OCI-M2 (cell line): ENCODE measurements around the gene DXO.

ENCODE experiments used
- DNase-seq: peaks from one replicate; lab custom pipeline; 2025; ENCODE audit not compliant: unreplicated experiment; lab: John Stamatoyannopoulos, UW

DXO gene

GRCh38 chr6:31958741-31959739 lies 12.9 kb downstream of the DXO start, which contains the start of the genes NELFE and SKIC2:
TSS of gene NELFE (minus strand) at chr6:31958971. CDS start at chr6:31958446, 525 bp downstream.
TSS of gene SKIC2 (plus strand) at chr6:31959175. CDS start at chr6:31959193, 18 bp downstream.
- peak; percentile 93 for DNase-seq

GRCh38 chr6:31958412-31958740 lies 13.6 kb downstream of the DXO start:
- no peak for DNase-seq

GRCh38 chr6:31956796-31957195 lies 15.1 kb downstream of the DXO start:
- DNase-seq: no peak

- no peak for DNase-seq
These were observed 17.4 kb downstream of the DXO start for GRCh38 chr6:31954511-31954910.

GRCh38 chr6:31952890-31953289 lies 19.0 kb downstream of the DXO start:
- DNase-seq: no peak

- DNase-seq: no peak
These were observed 19.7 kb downstream of the DXO start for GRCh38 chr6:31952140-31952805.

GRCh38 chr6:31949926-31950548 lies 21.9 kb downstream of the DXO start:
- no peak for DNase-seq

GRCh38 chr6:31948753-31949413 lies 23.1 kb downstream of the DXO start:
- DNase-seq: no peak

GRCh38 chr6:31948306-31948705 lies 23.6 kb downstream of the DXO start:
- no peak for DNase-seq

GRCh38 chr6:31947864-31948263 lies 24.1 kb downstream of the DXO start:
- no peak for DNase-seq

- no peak for DNase-seq
These were observed 24.8 kb downstream of the DXO start for GRCh38 chr6:31947070-31947675.

- DNase-seq: no peak
These were observed 25.5 kb downstream of the DXO start for GRCh38 chr6:31946370-31946885.

GRCh38 chr6:31945507-31946369 lies 26.2 kb downstream of the DXO start, which contains the start of gene CFB:
TSS of gene CFB (plus strand) at chr6:31946095. CDS start at chr6:31946222, 127 bp downstream.
- no peak for DNase-seq

GRCh38 chr6:31945154-31945506 lies 26.8 kb downstream of the DXO start:
- DNase-seq: no peak

- no peak for DNase-seq
These were observed 28.2 kb downstream of the DXO start for GRCh38 chr6:31943742-31944141.

GRCh38 chr6:31940256-31940664 lies 31.7 kb downstream of the DXO start:
- DNase-seq: no peak

GRCh38 chr6:31935823-31936222 lies 36.1 kb downstream of the DXO start:
- DNase-seq: no peak

GRCh38 chr6:31935021-31935420 lies 36.9 kb downstream of the DXO start:
- no peak for DNase-seq

GRCh38 chr6:31933537-31933936 lies 38.4 kb downstream of the DXO start:
- DNase-seq: no peak
